Dendritic cell treated with granulocyte-macrophage colony-stimulating factor and Interleukin-4, amounts not matched to agents 40 ng/mL and 50 ng/mL, for 4 days (primary cell): ENCODE data around the gene PLA2G6.
"Not testable (repeated sequence)": the region's sequence is repeated elsewhere in the genome, so short reads cannot be mapped to it uniquely, and the experiment has no call there.

Experiments
- H3K27ac Mint-ChIP-seq: one replicate; pipeline ENCODE4 v1.8.0; 2022; ENCODE audit warnings: mild to moderate bottlenecking, mixed read lengths
- H3K27me3 Mint-ChIP-seq: one replicate; pipeline ENCODE4 v1.8.0; 2022; ENCODE audit warnings: mild to moderate bottlenecking, mixed read lengths
- H3K36me3 Mint-ChIP-seq: one replicate; pipeline ENCODE4 v1.8.0; 2022; ENCODE audit warnings: low read depth, mixed read lengths
- H3K4me1 Mint-ChIP-seq: one replicate; pipeline ENCODE4 v1.8.0; 2022; ENCODE audit warnings: low read depth, mixed read lengths
- H3K4me3 Mint-ChIP-seq: one replicate; pipeline ENCODE4 v1.8.0; 2022; ENCODE audit warnings: mild to moderate bottlenecking, moderate library complexity, mixed read lengths
- H3K9me3 Mint-ChIP-seq: one replicate; pipeline ENCODE4 v1.8.0; 2022; ENCODE audit warnings: mixed read lengths
- intact Hi-C: fragments of 100-400 bp; cut with micrococcal nuclease; formaldehyde crosslinking; loops from one replicate; pipeline ENCODE4 v1.15.0; 2022

The PLA2G6 gene

GRCh38 chr22:38117556-38117955 is 64.1 kb downstream of the PLA2G6 start:
- H3K27ac Mint-ChIP-seq, intact Hi-C loops: not testable (repeated sequence)

GRCh38 chr22:38115423-38116205 is 66.0 kb downstream of the PLA2G6 start:
- intact Hi-C loops, result no loop called here
- Mint-ChIP-seq H3K4me3 (no peak overlapping the region), H3K36me3 (no peaks in the 10 kb centered on the region), H3K27ac (no peak overlapping the region), H3K27me3 (peaks cover 51% of the 10 kb centered on the region), H3K4me1 (peaks cover 4% of the 10 kb centered on the region), H3K9me3 (no peaks in the 10 kb centered on the region)

More at GRCh38 chr22:38117556-38117955, 64.1 kb downstream of the PLA2G6 start:
- H3K4me3 Mint-ChIP-seq, H3K4me1 Mint-ChIP-seq, H3K9me3 Mint-ChIP-seq, H3K36me3 Mint-ChIP-seq: not testable (repeated sequence)
- peaks cover 57% of the 10 kb centered on the region for H3K27me3 Mint-ChIP-seq

DNA sequence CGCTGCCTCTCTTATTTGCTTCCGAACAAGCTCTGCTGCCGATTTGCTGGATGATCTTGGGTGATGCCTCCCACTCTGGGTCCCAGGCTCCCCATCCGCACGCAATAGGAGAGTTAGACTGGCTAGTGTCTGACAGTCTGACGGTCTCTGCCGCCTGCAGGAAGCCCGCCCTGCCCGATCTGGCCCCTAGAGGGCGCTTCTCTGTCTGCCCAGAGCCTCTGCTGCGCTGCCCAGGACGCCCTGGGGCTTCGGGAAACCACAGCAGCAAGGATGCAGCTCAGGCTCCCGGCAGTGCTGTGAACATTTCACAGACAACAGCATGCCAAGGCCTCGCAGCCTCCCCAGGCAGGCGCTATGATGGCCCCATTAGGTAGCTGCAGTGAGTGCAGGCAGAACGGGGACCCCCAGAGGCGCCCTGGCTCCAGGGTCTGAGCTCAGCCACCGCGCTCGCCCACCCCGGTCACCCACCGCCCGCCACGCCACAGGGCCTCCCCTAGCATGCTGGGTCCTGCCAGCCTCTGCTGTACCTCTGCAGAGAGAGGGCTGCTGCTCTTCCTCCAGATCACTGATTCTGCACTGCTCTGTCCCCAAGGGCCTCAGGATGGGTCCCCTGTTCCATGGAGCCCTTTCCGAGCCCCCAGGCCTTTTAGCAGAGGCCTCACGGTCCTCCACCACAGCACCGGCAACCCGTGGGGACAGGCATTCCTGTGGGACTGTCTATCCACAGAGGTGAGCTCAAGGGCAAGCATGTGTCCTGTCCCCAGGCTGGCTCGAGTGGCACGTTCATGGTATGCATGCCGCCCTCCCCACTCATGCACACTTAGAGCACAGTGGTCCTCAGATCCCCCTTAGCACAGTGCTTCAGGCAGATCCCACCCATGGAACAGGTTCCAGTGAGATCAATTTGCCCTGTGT is 66.9 kb downstream of the PLA2G6 start:
- Mint-ChIP-seq H3K4me1 (peaks cover 4% of the 10 kb centered on the region), H3K27ac (no peak overlapping the region), H3K4me3 (no peak overlapping the region), H3K9me3 (no peaks in the 10 kb centered on the region), H3K27me3 (peaks cover 54% of the 10 kb centered on the region), H3K36me3 (no peaks in the 10 kb centered on the region)
- intact Hi-C loops, result no loop called here

DNA sequence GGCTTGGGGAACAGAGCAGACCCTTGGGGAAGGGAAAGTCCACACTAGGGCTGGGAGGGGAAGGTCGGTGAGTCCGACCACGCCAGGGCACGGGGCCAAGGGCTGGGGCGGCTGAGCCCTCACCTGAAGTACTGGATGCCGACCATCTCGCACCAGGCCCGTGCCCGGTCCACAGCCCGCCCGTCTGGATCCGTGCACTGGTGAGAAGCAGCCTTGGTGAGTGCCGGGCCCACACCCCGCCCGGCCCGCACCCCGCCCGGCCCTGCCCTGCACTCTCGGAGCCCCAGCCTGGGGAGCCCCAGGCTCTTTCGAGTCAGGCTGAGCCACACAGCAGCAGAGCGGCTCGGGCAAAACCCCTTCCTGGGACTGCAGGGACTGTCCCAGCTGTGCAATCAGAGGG is 69.2 kb downstream of the PLA2G6 start:
- H3K27me3 Mint-ChIP-seq, result peaks cover 55% of the 10 kb centered on the region
- no peaks in the 10 kb centered on the region for H3K36me3 Mint-ChIP-seq
- no peak overlapping the region for H3K27ac Mint-ChIP-seq
- intact Hi-C loops, result no loop called here
- H3K9me3 Mint-ChIP-seq, result no peaks in the 10 kb centered on the region
- H3K4me3 Mint-ChIP-seq, result no peak overlapping the region
- H3K4me1 Mint-ChIP-seq, result peaks cover 4% of the 10 kb centered on the region

DNA sequence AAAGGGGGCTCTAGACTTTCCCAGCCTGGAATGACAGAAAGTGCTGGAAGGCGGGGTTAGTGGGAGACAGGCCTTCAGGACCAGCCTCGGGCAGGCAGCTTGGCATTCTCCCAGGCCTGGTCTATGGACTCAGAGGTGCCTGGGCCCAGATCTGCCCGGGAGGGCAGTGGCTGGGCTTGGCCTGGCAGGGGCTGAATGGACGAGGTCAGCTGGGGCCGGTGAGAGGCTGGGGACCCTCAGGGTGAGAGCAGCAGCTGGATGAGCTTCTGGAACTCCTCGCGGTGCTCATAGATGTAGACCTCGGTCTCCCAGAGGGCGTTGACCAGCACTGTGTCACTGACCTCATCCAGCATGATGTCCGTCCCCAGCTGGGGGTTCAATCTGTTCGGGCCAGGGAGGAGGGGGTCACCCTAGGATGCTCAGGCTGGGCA is 69.7 kb downstream of the PLA2G6 start:
- H3K4me1 Mint-ChIP-seq, result peaks cover 4% of the 10 kb centered on the region
- no peaks in the 10 kb centered on the region for H3K36me3 Mint-ChIP-seq
- H3K4me3 Mint-ChIP-seq, result no peak overlapping the region
- peaks cover 59% of the 10 kb centered on the region for H3K27me3 Mint-ChIP-seq
- H3K27ac Mint-ChIP-seq, result no peak overlapping the region
- intact Hi-C loops, result no loop called here
- H3K9me3 Mint-ChIP-seq, result no peaks in the 10 kb centered on the region

- no peaks in the 10 kb centered on the region for H3K9me3 Mint-ChIP-seq
- H3K27me3 Mint-ChIP-seq, result peaks cover 61% of the 10 kb centered on the region
- no peaks in the 10 kb centered on the region for H3K36me3 Mint-ChIP-seq
- H3K27ac Mint-ChIP-seq, result no peak overlapping the region
- no peak overlapping the region for H3K4me3 Mint-ChIP-seq
- H3K4me1 Mint-ChIP-seq, result peaks cover 4% of the 10 kb centered on the region
- intact Hi-C loops, result no loop called here
Measured at GRCh38 chr22:38110863-38111852, 70.5 kb downstream of the PLA2G6 start.

DNA sequence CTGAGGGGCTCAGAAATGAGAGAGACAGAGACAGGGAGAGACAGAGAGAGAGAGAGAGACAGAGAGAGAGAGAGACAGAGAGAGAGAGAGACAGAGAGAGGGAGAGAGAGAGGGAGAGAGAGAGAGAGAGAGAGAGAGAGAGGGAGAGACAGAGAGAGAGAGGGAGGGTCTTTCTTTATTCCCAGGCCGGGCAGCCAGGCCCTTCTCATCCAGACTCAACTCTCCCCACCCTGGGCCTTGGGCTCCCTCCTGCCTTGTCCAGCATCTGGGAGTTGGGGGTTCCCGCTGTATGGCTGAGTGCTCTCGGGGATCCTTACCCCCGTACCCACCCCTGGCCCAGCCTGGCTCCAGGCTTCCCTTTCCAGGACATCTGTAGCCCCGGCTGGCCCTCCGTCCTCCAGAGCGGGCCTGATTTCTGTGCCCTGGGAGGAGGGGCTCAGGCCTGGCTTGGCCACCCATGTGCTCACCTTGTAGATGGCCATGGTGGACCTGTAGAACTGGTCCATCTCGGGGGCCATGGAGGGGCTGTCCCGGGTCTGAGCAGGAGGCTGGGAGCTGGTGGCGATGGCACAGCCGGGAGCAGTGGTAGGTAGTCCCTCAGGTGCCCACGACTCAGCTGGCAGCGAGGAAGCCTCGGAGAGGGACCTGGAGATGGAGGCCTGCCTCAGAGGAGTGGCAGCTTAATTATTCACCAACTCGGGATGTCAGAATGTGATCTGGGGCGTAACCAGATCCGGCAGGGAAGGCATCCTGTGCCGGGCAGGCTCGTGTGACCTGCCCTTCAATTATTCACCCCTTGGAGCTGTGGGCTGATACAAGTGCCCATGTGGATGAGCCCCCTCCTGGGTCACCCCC is 71.4 kb downstream of the PLA2G6 start, which contains the start of gene BAIAP2L2:
Gene BAIAP2L2, minus strand, starts transcription at position 677 of the 855 bp plus-strand sequence. Its CDS starts 159 bp downstream, at position 518.
- no peak within 1 kb of the TSS for H3K4me3 Mint-ChIP-seq
- peaks cover 58% of the 10 kb centered on the region for H3K27me3 Mint-ChIP-seq
- H3K4me1 Mint-ChIP-seq, result peaks cover 4% of the 10 kb centered on the region
- H3K36me3 Mint-ChIP-seq, result no peaks in the 10 kb centered on the region
- intact Hi-C loops, result no loop called here
- no peak within 1 kb of the TSS for H3K27ac Mint-ChIP-seq
- H3K9me3 Mint-ChIP-seq, result no peaks in the 10 kb centered on the region

GRCh38 chr22:38109371-38110001 is 72.1 kb downstream of the PLA2G6 start:
- Mint-ChIP-seq H3K9me3 (no peaks in the 10 kb centered on the region), H3K36me3 (no peaks in the 10 kb centered on the region), H3K27ac (no peak overlapping the region), H3K4me1 (no peaks in the 10 kb centered on the region), H3K27me3 (peaks cover 59% of the 10 kb centered on the region), H3K4me3 (no peak overlapping the region)
- intact Hi-C loops, result loop anchor here (10.0 kb wide), 1 partner anchor 245 kb away; no protein-coding TSS in a partner anchor

DNA sequence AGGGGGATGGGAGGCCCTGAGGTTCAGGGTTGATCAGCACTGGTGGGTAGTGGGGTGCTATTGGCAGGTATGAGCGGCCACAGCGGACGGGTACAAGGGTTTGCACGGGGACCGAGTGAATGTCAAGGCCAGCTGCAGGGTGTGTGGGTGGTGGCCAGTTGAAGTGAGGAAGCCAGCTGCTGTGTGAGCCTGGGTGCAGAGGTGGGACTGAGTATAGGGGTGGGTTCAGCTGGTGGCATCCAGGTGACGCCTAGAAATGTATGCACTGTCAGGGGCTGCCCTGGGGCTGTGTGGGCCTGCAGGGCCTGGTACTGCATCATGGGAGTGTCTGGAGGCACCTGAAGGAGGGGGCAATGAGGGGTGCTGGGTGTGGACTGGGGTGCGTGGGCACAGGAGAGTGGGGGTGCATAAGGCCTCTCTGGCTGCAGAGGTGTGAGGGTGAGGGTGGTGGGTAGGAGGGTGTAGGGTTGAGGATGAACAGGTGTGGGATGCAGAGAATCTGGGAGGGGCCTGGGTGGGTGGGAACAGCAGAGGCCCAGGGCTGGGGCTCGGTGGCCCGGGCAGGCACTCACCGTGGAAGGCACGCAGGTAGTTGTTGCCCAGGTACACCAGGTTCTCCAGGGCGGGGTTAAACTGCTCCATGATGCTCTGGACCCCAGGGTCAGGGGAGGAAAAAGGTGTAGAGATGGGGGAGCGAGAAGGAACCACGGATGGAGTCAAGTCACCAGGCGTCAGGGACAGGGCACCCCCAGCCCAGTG is 72.9 kb downstream of the PLA2G6 start:
- Mint-ChIP-seq H3K27ac (no peak overlapping the region), H3K36me3 (no peaks in the 10 kb centered on the region), H3K4me3 (no peak overlapping the region), H3K4me1 (no peaks in the 10 kb centered on the region), H3K27me3 (peaks cover 57% of the 10 kb centered on the region), H3K9me3 (no peaks in the 10 kb centered on the region)
- intact Hi-C loops, result loop anchor here (10.0 kb wide), 1 partner anchor 246 kb away; no protein-coding TSS in a partner anchor

- Mint-ChIP-seq H3K27me3 (peaks cover 49% of the 10 kb centered on the region), H3K4me3 (no peak overlapping the region), H3K36me3 (no peaks in the 10 kb centered on the region), H3K27ac (no peak overlapping the region), H3K9me3 (no peaks in the 10 kb centered on the region), H3K4me1 (no peaks in the 10 kb centered on the region)
- intact Hi-C loops, result loop anchor here (10.0 kb wide), 1 partner anchor 247 kb away; no protein-coding TSS in a partner anchor
Measured at GRCh38 chr22:38107692-38108515, 73.7 kb downstream of the PLA2G6 start.
